Stimulated activated CD4-positive, alpha-beta T cell treated with anti-CD3 and anti-CD28 coated beads, Interleukin-1b, Interleukin-23, amount 100 ng/mL, for 4 hours (primary cell): Measurements from ENCODE around the gene SF3A1.

Experiments used
- DNase-seq, 2 donors: peaks; one replicate each; pipeline ENCODE4 v3.0.0-alpha.2; 2020; ENCODE audit warnings: low read depth in 2 of 2

Gene SF3A1

GRCh38 chr22:30386960-30387827 is 30.5 kb upstream of the SF3A1 start, which contains the start of gene RNF215:
TSS of gene RNF215 (minus strand) at chr22:30387411. CDS start at chr22:30387313, 98 bp downstream.
- DNase-seq, result peak; percentile 71 to 81

GRCh38 chr22:30386608-30386959 is 29.9 kb upstream of the SF3A1 start:
- no peak for DNase-seq

- no peak for DNase-seq
Measured at GRCh38 chr22:30385942-30386341, 29.2 kb upstream of the SF3A1 start.

GRCh38 chr22:30383061-30383460 is 26.4 kb upstream of the SF3A1 start:
- DNase-seq, result no peak

- no peak for DNase-seq
Measured at GRCh38 chr22:30382340-30382739, 25.6 kb upstream of the SF3A1 start.

GRCh38 chr22:30381264-30381663 is 24.6 kb upstream of the SF3A1 start:
- DNase-seq, result no peak

GRCh38 chr22:30380011-30380410 is 23.3 kb upstream of the SF3A1 start:
- DNase-seq, result no peak

- no peak for DNase-seq
Measured at GRCh38 chr22:30375312-30375849, 18.7 kb upstream of the SF3A1 start.

- no peak for DNase-seq
Measured at GRCh38 chr22:30373331-30374325, 16.9 kb upstream of the SF3A1 start.

- no peak for DNase-seq
Measured at GRCh38 chr22:30372915-30373314, 16.2 kb upstream of the SF3A1 start.

- DNase-seq, result no peak
Measured at GRCh38 chr22:30371981-30372380, 15.3 kb upstream of the SF3A1 start.

- no peak for DNase-seq
Measured at GRCh38 chr22:30371321-30371720, 14.6 kb upstream of the SF3A1 start.

GRCh38 chr22:30370641-30371230 is 14.0 kb upstream of the SF3A1 start:
- DNase-seq, result no peak

- DNase-seq, result no peak
Measured at GRCh38 chr22:30368420-30368819, 11.7 kb upstream of the SF3A1 start.

GRCh38 chr22:30365891-30366290 is 9.2 kb upstream of the SF3A1 start:
- no peak for DNase-seq

GRCh38 chr22:30362651-30363281 is 6.1 kb upstream of the SF3A1 start:
- no peak for DNase-seq

GRCh38 chr22:30361916-30362650 is 5.4 kb upstream of the SF3A1 start:
- no peak for DNase-seq

GRCh38 chr22:30358541-30358940 is 1.8 kb upstream of the SF3A1 start:
- no peak for DNase-seq

- no peak for DNase-seq
Measured at GRCh38 chr22:30357650-30358215, 1.0 kb upstream of the SF3A1 start.

- DNase-seq, result no peak
Measured at GRCh38 chr22:30357236-30357570, 509 bp upstream of the SF3A1 start.
